Fibroblast of the conjunctiva (primary cell): ENCODE measurements around the gene ITGA6.

Experiments used
- DNase-seq: peaks from one replicate; pipeline ENCODE4 v3.0.0-alpha.2; 2010; ENCODE audit warnings: low read depth

ITGA6 gene

GRCh38 chr2:172416447-172417058 lies 10.8 kb upstream of the ITGA6 start:
- no peak for DNase-seq

DNA sequence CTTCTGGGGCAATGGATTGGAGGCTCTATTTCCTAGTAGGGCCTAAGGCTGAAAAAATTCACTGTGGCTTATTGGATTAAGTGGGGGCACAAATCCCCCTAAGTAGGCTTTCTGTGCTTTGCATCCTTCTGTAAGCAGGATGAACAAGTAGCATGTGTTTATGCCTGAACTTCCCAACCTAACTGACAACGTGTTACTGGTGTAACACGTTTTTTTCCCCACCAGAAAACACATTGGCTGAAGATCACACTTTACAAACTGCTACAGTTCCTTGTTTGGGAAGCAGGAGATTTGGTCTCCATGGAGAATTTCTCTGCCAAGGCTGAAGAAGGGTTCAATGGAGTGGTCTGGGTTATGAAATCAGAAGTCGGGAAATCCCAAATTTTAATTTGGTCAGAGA lies 7.2 kb upstream of the ITGA6 start:
- DNase-seq, result no peak

DNA sequence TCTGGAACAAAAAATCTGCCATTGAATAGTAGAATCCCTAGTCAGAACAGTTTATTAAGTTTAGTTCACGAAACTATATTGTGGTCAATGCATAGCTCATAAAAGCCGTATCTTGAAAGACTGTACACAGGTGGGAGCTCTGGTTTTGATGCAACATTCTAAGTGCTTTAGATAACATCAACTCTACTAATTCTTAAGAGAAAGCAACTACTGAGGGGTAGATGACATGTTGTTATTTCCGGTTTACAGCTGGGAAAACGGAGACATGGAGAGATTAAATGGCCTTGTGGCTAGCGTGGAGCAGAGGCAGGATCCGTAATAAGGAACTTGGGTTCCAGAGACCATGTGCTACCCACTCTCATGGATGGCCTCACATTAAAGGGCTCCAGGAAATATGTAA lies 4.2 kb upstream of the ITGA6 start:
- DNase-seq, result no peak

DNA sequence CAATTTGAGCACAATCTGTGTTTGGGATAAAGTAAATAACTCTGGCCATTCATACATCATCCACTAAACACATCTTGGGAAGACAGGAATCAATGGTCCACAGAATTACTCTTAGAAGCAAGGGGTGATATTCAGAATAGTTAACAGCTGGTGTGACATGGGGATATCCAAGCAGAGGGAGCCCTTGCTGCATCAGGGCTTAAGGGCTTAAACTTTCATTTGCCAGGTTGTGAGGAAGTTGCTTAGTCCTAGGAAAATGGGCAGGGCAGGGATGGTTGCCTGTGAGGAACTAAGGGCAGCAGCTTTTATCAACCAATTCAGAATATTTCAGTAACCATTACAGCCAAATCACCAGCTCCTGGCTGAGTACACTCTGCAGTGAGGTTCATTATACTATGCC lies 2.0 kb upstream of the ITGA6 start:
- DNase-seq, result no peak

DNA sequence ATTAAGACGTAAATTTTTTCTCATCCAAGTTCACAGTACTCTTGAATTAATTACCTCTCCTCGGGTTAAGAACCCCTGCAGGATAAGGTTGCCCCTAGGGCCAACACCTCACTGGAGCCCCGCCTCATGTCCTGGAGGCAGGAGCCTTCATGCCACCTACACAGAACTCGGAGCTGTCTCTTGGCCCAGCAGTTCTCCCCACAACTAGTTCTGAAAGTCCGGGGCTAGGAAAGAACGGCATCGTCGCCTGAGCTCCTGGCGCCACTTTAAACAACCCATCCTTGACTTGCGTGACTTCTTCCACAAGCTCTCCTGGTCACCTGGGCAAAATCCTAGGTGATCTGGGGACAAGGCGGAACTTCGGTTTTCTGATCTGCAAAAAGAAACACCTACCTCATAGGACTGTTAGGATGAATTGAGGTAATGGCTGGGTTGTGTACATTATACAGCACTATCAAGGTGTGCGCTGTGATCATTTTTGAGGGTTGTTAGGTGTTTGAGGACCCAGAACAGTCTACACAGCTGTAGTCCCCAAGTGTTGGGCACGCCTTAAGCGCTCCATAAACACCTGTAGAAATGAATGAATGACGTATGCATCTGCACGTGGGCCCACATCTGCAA lies 641 bp upstream of the ITGA6 start:
- no peak for DNase-seq

DNA sequence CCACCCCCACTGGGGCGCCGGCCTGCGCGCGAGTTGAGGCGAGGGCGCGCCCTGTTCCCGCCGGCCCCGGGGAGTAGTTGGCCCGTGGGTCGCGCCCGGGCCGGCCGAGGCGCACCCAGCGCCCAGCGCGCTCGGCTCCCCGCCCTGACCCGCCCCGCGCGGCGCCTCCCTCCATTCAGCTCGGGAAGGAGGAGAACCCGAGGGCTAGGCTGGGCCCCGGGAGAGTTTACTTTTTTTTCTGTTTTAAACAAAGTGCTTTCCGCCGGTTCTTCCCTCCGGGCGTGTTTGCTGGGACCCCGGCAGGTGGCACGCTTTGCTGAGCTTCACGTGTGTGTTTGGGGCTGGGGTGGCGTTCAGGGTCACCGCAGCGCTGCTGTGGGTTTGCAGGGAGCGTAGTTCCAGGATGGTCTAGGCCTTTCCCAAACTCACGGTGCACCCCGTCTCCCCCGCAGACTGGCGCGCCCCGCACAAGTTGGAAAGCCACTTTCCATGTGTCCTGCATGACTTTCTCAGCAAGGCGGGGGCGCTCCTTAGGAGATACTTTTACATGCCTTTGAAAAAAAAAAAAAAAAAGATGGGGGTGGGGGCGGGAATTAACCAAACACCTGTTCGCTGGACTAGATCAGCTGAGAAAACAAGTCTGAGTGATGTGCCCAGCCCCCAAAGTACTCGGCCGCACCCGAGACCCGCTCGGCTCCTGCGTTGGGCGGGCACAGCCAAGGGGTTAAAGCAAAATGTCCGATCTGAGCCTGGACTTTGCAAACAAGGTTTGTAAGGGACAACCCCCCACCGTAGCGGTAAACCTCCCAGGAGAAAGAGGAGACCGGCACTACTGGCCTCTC lies 825 bp downstream of the ITGA6 start:
- DNase-seq, result no peak

- DNase-seq, result no peak
Measured at GRCh38 chr2:172428832-172429210, 1.4 kb downstream of the ITGA6 start.

- no peak for DNase-seq
Measured at GRCh38 chr2:172429301-172429968, 2.0 kb downstream of the ITGA6 start.

DNA sequence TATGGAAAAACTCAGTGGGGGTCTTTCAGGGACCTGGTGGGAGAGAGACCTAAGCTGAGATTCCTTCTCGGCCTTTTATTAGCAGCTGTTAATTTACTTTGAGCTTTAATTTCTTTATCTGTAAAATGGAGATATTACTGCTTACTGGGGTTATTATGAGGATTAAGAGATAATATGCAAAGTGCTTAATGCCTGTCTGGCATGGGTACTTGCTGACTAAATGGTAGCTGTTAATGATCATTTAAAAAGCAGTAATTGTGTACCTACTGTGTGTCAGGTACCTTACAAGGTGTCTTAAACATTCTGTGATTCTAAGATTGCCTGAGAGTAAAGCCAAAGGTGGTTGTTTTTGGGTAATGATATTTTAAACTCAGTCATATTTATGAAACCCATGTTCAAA lies 2.6 kb downstream of the ITGA6 start:
- no peak for DNase-seq

DNA sequence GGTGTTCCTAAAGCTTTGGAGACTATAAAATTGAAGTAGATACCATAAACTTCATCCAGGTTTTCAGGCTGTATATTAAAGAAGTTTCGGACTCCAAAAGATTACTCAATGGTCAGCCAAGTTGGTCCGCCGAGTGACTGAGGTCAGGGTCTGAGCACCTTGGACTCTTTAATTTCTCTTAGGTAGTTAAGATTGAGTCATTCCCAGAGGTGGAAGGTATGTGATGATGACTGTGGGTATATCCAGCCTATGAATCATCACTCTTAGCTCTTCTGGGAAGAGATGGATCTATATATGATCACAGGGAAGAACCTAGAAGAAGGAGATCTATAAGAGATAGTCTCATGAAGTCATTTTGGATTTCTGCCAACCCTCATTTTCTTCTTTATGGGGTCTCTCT lies 3.3 kb downstream of the ITGA6 start:
- no peak for DNase-seq

DNA sequence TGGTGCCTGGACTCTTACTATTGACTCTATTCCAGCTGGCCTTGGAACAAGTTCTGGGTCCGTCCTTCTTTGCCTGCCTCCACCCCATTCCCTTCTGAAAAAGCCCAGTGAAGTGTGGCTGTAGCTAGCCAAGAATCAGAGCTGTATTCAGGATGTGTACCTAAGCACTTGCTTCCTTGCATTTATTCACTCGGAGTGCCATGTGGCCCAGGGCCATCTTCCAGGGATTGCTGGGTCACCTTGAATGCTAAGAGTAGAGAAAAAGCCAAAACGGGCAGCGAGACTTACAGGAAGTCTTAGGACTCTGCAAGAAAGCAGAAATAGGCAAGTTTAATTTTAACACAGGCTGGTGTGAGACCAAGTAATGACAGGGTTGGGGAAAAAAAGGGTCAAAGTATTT lies 4.1 kb downstream of the ITGA6 start:
- no peak for DNase-seq

- no peak for DNase-seq
Measured at GRCh38 chr2:172431993-172432392, 4.6 kb downstream of the ITGA6 start.

GRCh38 chr2:172433144-172433543 lies 5.8 kb downstream of the ITGA6 start:
- no peak for DNase-seq

DNA sequence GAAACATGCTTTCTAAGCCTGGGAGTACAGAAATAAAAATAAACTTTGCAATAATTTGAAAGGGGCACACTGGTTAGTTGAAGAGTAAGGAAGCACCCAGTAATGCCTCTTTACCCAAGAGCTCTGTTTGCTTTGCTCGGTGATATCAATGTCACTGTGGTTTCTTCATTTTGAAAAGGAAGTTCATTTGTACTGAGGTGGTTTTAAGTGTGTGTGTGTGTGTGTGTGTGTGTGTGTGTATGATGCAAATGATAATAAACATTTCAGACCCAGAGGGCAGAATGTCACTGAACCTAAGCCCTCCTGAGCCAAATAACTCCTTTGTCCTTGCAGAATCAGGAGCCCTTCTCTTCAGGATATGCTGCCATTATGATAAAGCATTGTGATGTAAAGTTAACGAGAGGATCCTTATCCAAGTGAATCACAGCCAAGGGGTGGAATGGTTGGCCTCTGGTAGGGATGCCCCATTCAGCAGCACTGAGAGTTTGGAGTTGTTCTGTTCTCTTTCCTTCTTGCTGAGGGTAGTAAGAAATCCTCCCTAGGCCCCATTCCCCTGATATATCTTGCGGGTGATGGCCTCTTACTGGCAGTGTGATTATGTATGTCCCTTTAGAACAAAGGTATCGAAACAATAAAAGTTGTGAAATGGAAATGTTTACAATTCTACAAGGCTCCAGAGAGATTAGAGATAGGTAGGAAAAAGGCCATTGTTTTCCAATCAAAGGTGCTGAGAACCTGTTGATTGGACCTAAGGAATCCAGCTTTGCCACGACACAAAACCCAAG lies 7.6 kb downstream of the ITGA6 start:
- no peak for DNase-seq

DNA sequence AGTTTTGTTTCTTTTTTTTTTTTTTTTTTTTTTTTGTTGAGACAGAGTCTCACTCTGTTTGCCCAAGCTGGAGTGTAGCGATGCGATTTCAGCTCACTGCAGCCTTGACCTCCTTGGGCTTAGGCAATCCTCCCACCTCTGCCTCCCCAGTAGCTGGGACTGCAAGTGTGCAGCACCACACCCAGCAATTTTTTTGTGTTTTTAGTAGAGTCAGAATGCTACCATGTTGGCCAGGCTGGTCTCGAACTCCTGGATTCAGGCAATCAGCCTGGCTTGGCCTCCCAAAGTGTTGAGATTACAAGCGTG lies 8.2 kb downstream of the ITGA6 start:
- DNase-seq, result no peak

DNA sequence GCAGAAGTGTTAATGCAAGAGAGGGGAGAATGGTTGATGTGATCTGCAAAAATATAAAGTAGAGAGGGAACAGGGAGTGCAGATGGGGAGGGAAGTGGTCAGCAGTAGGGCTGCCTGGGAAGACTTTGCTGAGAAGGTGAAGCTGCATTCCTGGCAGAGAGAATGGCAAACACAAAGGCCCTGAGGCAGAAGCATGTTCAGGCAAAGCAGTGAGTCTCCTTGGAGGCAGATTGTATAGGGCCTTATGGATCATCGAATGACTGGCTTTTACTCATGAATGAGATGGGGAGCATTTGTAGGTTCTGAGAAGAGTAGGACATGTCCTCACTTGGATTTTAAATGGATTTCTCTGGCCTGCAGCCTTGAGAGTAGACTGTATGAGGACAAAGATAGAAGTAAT lies 9.5 kb downstream of the ITGA6 start:
- DNase-seq, result no peak

- no peak for DNase-seq
Measured at GRCh38 chr2:172437419-172438341, 10.3 kb downstream of the ITGA6 start.

GRCh38 chr2:172438741-172439508 lies 11.5 kb downstream of the ITGA6 start:
- DNase-seq, result no peak

- DNase-seq, result no peak
Measured at GRCh38 chr2:172439509-172439860, 12.1 kb downstream of the ITGA6 start.

GRCh38 chr2:172439911-172440310 lies 12.5 kb downstream of the ITGA6 start:
- no peak for DNase-seq

GRCh38 chr2:172440795-172441194 lies 13.4 kb downstream of the ITGA6 start:
- no peak for DNase-seq
